Neural crest cell (in vitro differentiated cells): ENCODE data around the gene C1orf52. TPM values are rescaled to one million over a fixed set of nuclear protein-coding genes. Genes with fewer than 3 reads are reported as not detected.

Experiments used
- DNase-seq: peaks from one replicate; pipeline ENCODE4 v3.0.0; 2021; ENCODE audit warnings: low read depth, mixed read lengths, low spot score
- H3K27ac Mint-ChIP-seq: one replicate; pipeline ENCODE4 v1.8.0; 2021; ENCODE audit warnings: mild to moderate bottlenecking, mixed read lengths; ENCODE audit not compliant: unreplicated experiment
- H3K27me3 Mint-ChIP-seq: 2 replicates; pipeline ENCODE4 v1.8.0; 2021; ENCODE audit warnings: low read depth, mild to moderate bottlenecking, mixed read lengths
- H3K36me3 Mint-ChIP-seq: 2 replicates; pipeline ENCODE4 v1.8.0; 2021; ENCODE audit warnings: low read depth, mild to moderate bottlenecking, mixed read lengths
- H3K4me1 Mint-ChIP-seq: 2 replicates; pipeline ENCODE4 v1.8.0; 2021; ENCODE audit warnings: mixed read lengths
- H3K4me3 Mint-ChIP-seq: one replicate; pipeline ENCODE4 v1.8.0; 2021; ENCODE audit warnings: mild to moderate bottlenecking, mixed read lengths
- H3K9me3 Mint-ChIP-seq: 2 replicates; pipeline ENCODE4 v1.8.0; 2021; ENCODE audit warnings: mixed read lengths
- CTCF ChIP-seq: fragments of 200-600 bp; sonication (generic); conservative IDR thresholded peaks from 2 replicates; pipeline ENCODE4 v1.5.0; 2021; ENCODE audit warnings: antibody characterized with exemption, mild to moderate bottlenecking
- total RNA-seq: library from RNA; stranded (reverse); gene quantifications from 2 replicates; pipeline ENCODE4 v1.2.1, GENCODE V29; 2021

The C1orf52 gene
- total RNA-seq, 1 donor from 2014 or later = 30.9 TPM

GRCh38 chr1:85273397-85273796 lies 13.9 kb upstream of the C1orf52 start:
- Mint-ChIP-seq H3K9me3 (no peaks in the 10 kb centered on the region), H3K4me1 (peaks cover 24% of the 10 kb centered on the region), H3K4me3 (no peak overlapping the region), H3K36me3 (no peaks in the 10 kb centered on the region), H3K27me3 (no peaks in the 10 kb centered on the region), H3K27ac (no peak overlapping the region)
- no peak for DNase-seq
- TF ChIP-seq CTCF = no peak

- Mint-ChIP-seq H3K4me1 (peaks cover 2% of the 10 kb centered on the region), H3K4me3 (no peak overlapping the region), H3K36me3 (peaks cover 5% of the 10 kb centered on the region), H3K27me3 (no peaks in the 10 kb centered on the region), H3K9me3 (no peaks in the 10 kb centered on the region), H3K27ac (no peak overlapping the region)
- TF ChIP-seq CTCF = no peak
- no peak for DNase-seq
Measured at GRCh38 chr1:85268801-85269585, 9.5 kb upstream of the C1orf52 start.

- no peaks in the 10 kb centered on the region for H3K27me3 Mint-ChIP-seq
- TF ChIP-seq CTCF = no peak
- no peak for DNase-seq
- H3K4me3 Mint-ChIP-seq = no peak overlapping the region
- no peaks in the 10 kb centered on the region for H3K4me1 Mint-ChIP-seq
- H3K9me3 Mint-ChIP-seq = no peaks in the 10 kb centered on the region
- H3K36me3 Mint-ChIP-seq = peaks cover 9% of the 10 kb centered on the region
- no peak overlapping the region for H3K27ac Mint-ChIP-seq
Measured at GRCh38 chr1:85267313-85267712, 7.9 kb upstream of the C1orf52 start.

GRCh38 chr1:85264150-85264549 lies 4.7 kb upstream of the C1orf52 start:
- H3K27me3 Mint-ChIP-seq = no peaks in the 10 kb centered on the region

DNA sequence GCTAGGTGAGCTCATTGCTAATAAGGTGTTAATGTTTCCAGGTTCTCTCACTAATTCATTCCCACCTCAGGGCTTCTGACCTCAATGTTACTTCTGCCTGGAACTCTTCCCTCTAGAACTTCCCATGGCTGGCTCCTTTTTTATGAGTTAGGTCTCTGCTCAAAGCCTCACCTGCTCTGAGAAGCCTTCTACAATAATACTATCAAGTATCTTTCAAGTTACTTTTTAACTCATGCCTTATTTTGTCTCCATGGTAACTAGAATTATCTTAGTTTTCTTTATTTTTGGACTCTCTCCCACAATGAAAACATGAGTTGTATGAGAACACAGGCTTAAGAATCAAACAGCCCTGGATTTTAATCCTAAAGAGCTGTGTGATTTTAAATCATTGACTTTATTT lies 3.5 kb upstream of the C1orf52 start:
- TF ChIP-seq CTCF = no peak
- DNase-seq = no peak
- Mint-ChIP-seq H3K4me1 (peaks cover 18% of the 10 kb centered on the region), H3K9me3 (peaks cover 5% of the 10 kb centered on the region), H3K4me3 (no peak overlapping the region), H3K36me3 (peaks cover 18% of the 10 kb centered on the region), H3K27me3 (no peaks in the 10 kb centered on the region), H3K27ac (no peak overlapping the region)

More at GRCh38 chr1:85264150-85264549, 4.7 kb upstream of the C1orf52 start:
- peaks cover 9% of the 10 kb centered on the region for H3K4me1 Mint-ChIP-seq
- TF ChIP-seq CTCF = no peak
- H3K9me3 Mint-ChIP-seq = peaks cover 5% of the 10 kb centered on the region
- H3K4me3 Mint-ChIP-seq = no peak overlapping the region
- no peak overlapping the region for H3K27ac Mint-ChIP-seq
- H3K36me3 Mint-ChIP-seq = peaks cover 15% of the 10 kb centered on the region
- DNase-seq = no peak
